ENCODE measurements around the gene RIOK3.

GRCh38 chr18:23503963-23504344, 50.9 kb downstream of the RIOK3 start:
- TF ChIP-seq CTCF (IDR thresholded peaks at IDR 0.05 in 2 of 3, conservative IDR thresholded peaks at IDR 0.05 in 1 of 3; ENCODE audit: borderline replicate concordance in 1 of 3, insufficient read depth in 1 of 3, low read depth in 2 of 3, low read length in 2 of 3) (no peak), POLR2AphosphoS5 (IDR thresholded peaks at IDR 0.05; ENCODE audit: low read depth, low read length) (no peak), ZBTB33 (IDR thresholded peaks at IDR 0.05; ENCODE audit: extremely low read depth, insufficient replicate concordance, low read length) (no peak), RAD21 (IDR thresholded peaks at IDR 0.05; ENCODE audit: low read depth) (no peak), SIN3A (IDR thresholded peaks at IDR 0.05; ENCODE audit: low read depth) (no peak), POLR2A (IDR thresholded peaks at IDR 0.05; ENCODE audit: borderline replicate concordance, extremely low read depth, insufficient read depth, insufficient read length) (no peak), EZH2 (IDR thresholded peaks at IDR 0.05) (no peak), JUND (IDR thresholded peaks at IDR 0.05) (no peak), ATF3 (IDR thresholded peaks at IDR 0.05) (no peak), YY1 (IDR thresholded peaks at IDR 0.05; ENCODE audit: extremely low read depth, insufficient replicate concordance, low read depth, low read length) (no peak), ELF1 (IDR thresholded peaks at IDR 0.05; ENCODE audit: borderline replicate concordance, low read depth) (no peak), CBX3 (IDR thresholded peaks at IDR 0.05; ENCODE audit: low read depth) (no peak), ZNF274 (IDR thresholded peaks at IDR 0.05; ENCODE audit: low read depth, low read length) (no peak)

Measured in HCT116 (cell line).